Keratinocyte (primary cell): ENCODE measurements around the gene HOXD4. TPM values are rescaled to one million over a fixed set of nuclear protein-coding genes. Genes with fewer than 3 reads are reported as not detected.

Source experiments
- DNase-seq: peaks from one replicate; pipeline ENCODE4 v3.0.0-alpha.2; 2011; ENCODE audit warnings: low read depth, missing footprints, low spot score
- FAIRE-seq: peaks from 2 replicates; lab custom pipeline; 2011; peaks lifted over from hg19 to GRCh38; lab: Jason Lieb, UNC
- H2AFZ ChIP-seq: 2 replicates; pipeline ENCODE4 v1.6.0; 2012; ENCODE audit warnings: low read length, control low read depth, inconsistent platforms; ENCODE audit not compliant: control insufficient read depth
- H3K27ac ChIP-seq: 2 replicates; pipeline ENCODE4 v1.5.1; 2011; ENCODE audit warnings: low read length; ENCODE audit not compliant: control insufficient read depth, insufficient read depth
- H3K27me3 ChIP-seq: 3 replicates; pipeline ENCODE4 v1.6.0; 2011; ENCODE audit warnings: low read length; ENCODE audit not compliant: control insufficient read depth, insufficient read depth; ENCODE audit errors: extremely low read depth
- H3K36me3 ChIP-seq, 2 experiments: 2 replicates in 1 of 2; 3 replicates in 1 of 2; pipeline ENCODE4 v1.5.1; 2011; ENCODE audit warnings: low read length in 2 of 2, mild to moderate bottlenecking in 1 of 2; ENCODE audit not compliant: control insufficient read depth in 2 of 2, insufficient read depth in 2 of 2; ENCODE audit errors: extremely low read depth in 1 of 2
- H3K4me1 ChIP-seq: 3 replicates; pipeline ENCODE4 v1.5.1; 2011; ENCODE audit warnings: low read length; ENCODE audit not compliant: control insufficient read depth, insufficient read depth; ENCODE audit errors: extremely low read depth
- H3K4me2 ChIP-seq: 3 replicates; pipeline ENCODE4 v1.6.0; 2011; ENCODE audit warnings: low read depth, low read length; ENCODE audit not compliant: control insufficient read depth, insufficient read depth; ENCODE audit errors: extremely low read depth
- H3K4me3 ChIP-seq, 3 experiments: fragments of 200-600 bp in 1 of 3; sonication (generic) in 1 of 3; 2 replicates in 2 of 3; 3 replicates in 1 of 3; pipeline ENCODE4 v1.5.1; 2011 to 2016; ENCODE audit warnings: low read length in 3 of 3, mild to moderate bottlenecking in 3 of 3, control low read depth in 2 of 3, inconsistent platforms in 1 of 3, low read depth in 1 of 3, mixed read lengths in 1 of 3, mixed run types in 1 of 3, moderate library complexity in 1 of 3; ENCODE audit not compliant: control insufficient read depth in 2 of 3, insufficient read depth in 2 of 3; ENCODE audit errors: extremely low read depth in 1 of 3
- H3K79me2 ChIP-seq: 2 replicates; pipeline ENCODE4 v1.6.0; 2012; ENCODE audit warnings: low read length; ENCODE audit not compliant: control insufficient read depth, insufficient read depth
- H3K9ac ChIP-seq: 3 replicates; pipeline ENCODE4 v1.6.0; 2011; ENCODE audit warnings: low read length; ENCODE audit not compliant: control insufficient read depth, insufficient read depth; ENCODE audit errors: extremely low read depth
- H3K9me1 ChIP-seq: 3 replicates; pipeline ENCODE4 v1.6.0; 2011; ENCODE audit warnings: low read length; ENCODE audit not compliant: control insufficient read depth, insufficient read depth; ENCODE audit errors: extremely low read depth
- H3K9me3 ChIP-seq: 2 replicates; pipeline ENCODE4 v1.5.1; 2012; ENCODE audit warnings: low read depth, low read length; ENCODE audit not compliant: control insufficient read depth
- H4K20me1 ChIP-seq: 3 replicates; pipeline ENCODE4 v1.6.0; 2011; ENCODE audit warnings: low read length; ENCODE audit not compliant: control insufficient read depth, insufficient read depth; ENCODE audit errors: extremely low read depth
- CTCF ChIP-seq, 3 experiments: IDR thresholded peaks in 1 of 3; conservative IDR thresholded peaks in 1 of 3; optimal IDR thresholded peaks in 1 of 3; 2 replicates in 2 of 3; 3 replicates in 1 of 3; pipeline versions ENCODE3 to v1.5.1; 2011; ENCODE audit warnings: low read length in 3 of 3, mild to moderate bottlenecking in 3 of 3, moderate library complexity in 2 of 3, control low read depth in 1 of 3, inconsistent platforms in 1 of 3; ENCODE audit not compliant: insufficient read depth in 2 of 3; ENCODE audit errors: extremely low read depth in 1 of 3
- EZH2 ChIP-seq: IDR thresholded peaks from one replicate; pipeline ENCODE4 v1.6.1; 2012; ENCODE audit warnings: inconsistent platforms, mild to moderate bottlenecking, low read length, moderate library complexity
- dilution Hi-C: fragments of 300-500 bp; cut with MboI; formaldehyde crosslinking; loops from one replicate; pipeline ENCODE4 v1.7.0; 2020; ENCODE audit warnings: low sequenced_read_pairs; ENCODE audit not compliant: extremely low pct_ligation_motif_present
- polyA plus RNA-seq, 5 experiments: library from polyadenylated mRNA; depleted of rRNA in 3 of 5; stranded (reverse) in 3 of 5; stranded (forward) in 1 of 5; unstranded in 1 of 5; fragments of >200 nt; gene quantifications; 1 replicate in 1 of 5; 2 replicates in 3 of 5; 3 replicates in 1 of 5; pipeline versions ENCODE4 v1.2.1 to v1.2.3, GENCODE V29; 2011 to 2012; ENCODE audit warnings: missing spikeins in 2 of 5, low read depth in 1 of 5, low replicate concordance in 1 of 5

HOXD4 gene
- polyA plus RNA-seq, 1 donor (not counting 4 experiments of a cell fraction or from before 2014, with no cell fraction given) = not detected

- peaks cover 94% of the 10 kb centered on the region for H3K27me3 ChIP-seq
- H3K36me3 ChIP-seq = no peaks in the 10 kb centered on the region
- no peaks in the 10 kb centered on the region for H4K20me1 ChIP-seq
- H2AFZ ChIP-seq = no peak overlapping the region
- TF ChIP-seq EZH2 (no peak), CTCF (optimal IDR thresholded peaks at IDR 0.05 in 1 of 3, IDR thresholded peaks at IDR 0.05 in 1 of 3, conservative IDR thresholded peaks at IDR 0.05 in 1 of 3; ENCODE audit: extremely low read depth in 1 of 3, insufficient read depth in 2 of 3, low read length in 3 of 3) (no peak)
- peaks cover 4% of the 10 kb centered on the region for H3K9me3 ChIP-seq
- H3K27ac ChIP-seq = no peak overlapping the region
- H3K4me3 ChIP-seq = no peak overlapping the region
- dilution Hi-C loops = no loop called here
- no peaks in the 10 kb centered on the region for H3K4me1 ChIP-seq
- no peak overlapping the region for H3K9ac ChIP-seq
- no peaks in the 10 kb centered on the region for H3K79me2 ChIP-seq
- H3K4me2 ChIP-seq = no peak overlapping the region
- H3K9me1 ChIP-seq = no peaks in the 10 kb centered on the region
- FAIRE-seq (no peak), DNase-seq (no peak)
These were observed 17.3 kb upstream of the HOXD4 start for GRCh38 chr2:176134035-176134434.

DNA sequence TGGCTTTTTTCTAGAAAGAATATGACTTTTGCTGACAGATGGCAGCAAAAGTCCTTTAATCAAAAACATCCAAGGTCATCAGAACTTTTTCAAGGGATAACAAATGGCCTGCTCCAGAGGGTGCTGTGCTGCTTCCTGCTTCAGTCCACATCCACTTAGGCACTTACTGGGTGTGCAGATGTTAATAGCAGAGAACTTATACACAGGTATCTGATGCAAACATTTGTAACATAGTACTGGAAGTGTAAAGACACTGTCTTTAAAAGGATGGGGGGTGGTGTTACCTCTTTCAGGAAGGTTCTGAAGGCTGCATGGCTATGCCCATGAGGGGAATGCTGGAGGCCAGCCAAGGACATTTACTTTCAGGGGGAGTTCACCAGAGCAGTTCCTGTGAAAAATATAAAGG lies 16.3 kb upstream of the HOXD4 start:
- TF ChIP-seq CTCF (optimal IDR thresholded peaks at IDR 0.05 in 1 of 3, IDR thresholded peaks at IDR 0.05 in 1 of 3, conservative IDR thresholded peaks at IDR 0.05 in 1 of 3; ENCODE audit: extremely low read depth in 1 of 3, insufficient read depth in 2 of 3, low read length in 3 of 3) = no peak
- no peak for TF ChIP-seq EZH2
- FAIRE-seq (no peak), DNase-seq (no peak)
- no peak overlapping the region for H2AFZ ChIP-seq
- no peaks in the 10 kb centered on the region for H3K79me2 ChIP-seq
- peaks cover 92% of the 10 kb centered on the region for H3K27me3 ChIP-seq
- no peaks in the 10 kb centered on the region for H3K9me1 ChIP-seq
- no peaks in the 10 kb centered on the region for H4K20me1 ChIP-seq
- H3K4me2 ChIP-seq = no peak overlapping the region
- no peak overlapping the region for H3K4me3 ChIP-seq
- H3K36me3 ChIP-seq = no peaks in the 10 kb centered on the region
- peaks cover 8% of the 10 kb centered on the region for H3K9me3 ChIP-seq
- dilution Hi-C loops = no loop called here
- H3K4me1 ChIP-seq = no peaks in the 10 kb centered on the region
- no peak overlapping the region for H3K9ac ChIP-seq
- no peak overlapping the region for H3K27ac ChIP-seq
